ENCODE measurements around the gene BABAM1. TPM values are rescaled to one million over a fixed set of nuclear protein-coding genes. Genes with fewer than 3 reads are reported as not detected.

Gene BABAM1
- total RNA-seq, 1 experiment from 2014 or later: 166 TPM

GRCh38 chr19:17312189-17313113, 45.2 kb downstream of the BABAM1 start:
- in situ Hi-C loops (cut with HindIII; ENCODE audit: low sequenced_read_pairs): no loop called here
- no peak for DNase-seq (ENCODE audit: low spot score)

GRCh38 chr19:17314007-17314593, 46.9 kb downstream of the BABAM1 start:
- in situ Hi-C loops (cut with HindIII; ENCODE audit: low sequenced_read_pairs): no loop called here

GRCh38 chr19:17318966-17319365, 51.7 kb downstream of the BABAM1 start:
- in situ Hi-C loops (cut with HindIII; ENCODE audit: low sequenced_read_pairs): no loop called here
- no peak for DNase-seq (ENCODE audit: low spot score)

More at GRCh38 chr19:17314007-17314593, 46.9 kb downstream of the BABAM1 start:
- no peak for DNase-seq (ENCODE audit: low spot score)

GRCh38 chr19:17319473-17320238, 52.4 kb downstream of the BABAM1 start:
- DNase-seq (ENCODE audit: low spot score): no peak

GRCh38 chr19:17320435-17320834, 53.2 kb downstream of the BABAM1 start:
- in situ Hi-C loops (cut with HindIII; ENCODE audit: low sequenced_read_pairs): no loop called here

More at GRCh38 chr19:17319473-17320238, 52.4 kb downstream of the BABAM1 start:
- in situ Hi-C loops (cut with HindIII; ENCODE audit: low sequenced_read_pairs): no loop called here

GRCh38 chr19:17321655-17322489, 54.6 kb downstream of the BABAM1 start:
- in situ Hi-C loops (cut with HindIII; ENCODE audit: low sequenced_read_pairs): no loop called here
- no peak for DNase-seq (ENCODE audit: low spot score)

More at GRCh38 chr19:17320435-17320834, 53.2 kb downstream of the BABAM1 start:
- no peak for DNase-seq (ENCODE audit: low spot score)

- in situ Hi-C loops (cut with HindIII; ENCODE audit: low sequenced_read_pairs): no loop called here
- no peak for DNase-seq (ENCODE audit: low spot score)
Measured at GRCh38 chr19:17322854-17323253, 55.6 kb downstream of the BABAM1 start.

GRCh38 chr19:17323300-17323963, 56.2 kb downstream of the BABAM1 start:
- in situ Hi-C loops (cut with HindIII; ENCODE audit: low sequenced_read_pairs): no loop called here
- DNase-seq (ENCODE audit: low spot score): no peak

GRCh38 chr19:17323964-17324332, 56.7 kb downstream of the BABAM1 start:
- in situ Hi-C loops (cut with HindIII; ENCODE audit: low sequenced_read_pairs): no loop called here
- DNase-seq (ENCODE audit: low spot score): no peak

GRCh38 chr19:17324357-17325114, 57.3 kb downstream of the BABAM1 start:
- in situ Hi-C loops (cut with HindIII; ENCODE audit: low sequenced_read_pairs): no loop called here
- no peak for DNase-seq (ENCODE audit: low spot score)

GRCh38 chr19:17325133-17325532, 57.9 kb downstream of the BABAM1 start:
- no peak for DNase-seq (ENCODE audit: low spot score)

GRCh38 chr19:17325881-17326594, 58.8 kb downstream of the BABAM1 start:
- DNase-seq (ENCODE audit: low spot score): peak; percentile 37
- in situ Hi-C loops (cut with HindIII; ENCODE audit: low sequenced_read_pairs): no loop called here

More at GRCh38 chr19:17325133-17325532, 57.9 kb downstream of the BABAM1 start:
- in situ Hi-C loops (cut with HindIII; ENCODE audit: low sequenced_read_pairs): no loop called here

GRCh38 chr19:17326595-17326966, 59.3 kb downstream of the BABAM1 start:
- in situ Hi-C loops (cut with HindIII; ENCODE audit: low sequenced_read_pairs): no loop called here
- DNase-seq (ENCODE audit: low spot score): no peak

GRCh38 chr19:17327068-17327653, 59.9 kb downstream of the BABAM1 start:
- in situ Hi-C loops (cut with HindIII; ENCODE audit: low sequenced_read_pairs): no loop called here
- DNase-seq (ENCODE audit: low spot score): no peak

- DNase-seq (ENCODE audit: low spot score): peak; percentile 50
- in situ Hi-C loops (cut with HindIII; ENCODE audit: low sequenced_read_pairs): no loop called here
Measured at GRCh38 chr19:17327654-17328516, 60.6 kb downstream of the BABAM1 start.
